B cell (primary cell): ENCODE measurements around the gene CLSTN2. TPM values are rescaled to one million over a fixed set of nuclear protein-coding genes. Genes with fewer than 3 reads are reported as not detected.

Experiments
- ATAC-seq: fragments of 200-7000 bp; cut with Tn5 transposase; one replicate; pipeline ENCODE4 v1.10.0; 2021; ENCODE audit warnings: low read depth, mild to moderate bottlenecking, moderate number of reproducible peaks, moderate library complexity
- CTCF ChIA-PET: fragments of 350-600 bp; sonication (Branson Sonifier 250); formaldehyde crosslinking; loops from one replicate; lab custom pipeline; 2021; ENCODE audit warnings: antibody characterized with exemption, inconsistent platforms; lab: Charles Lee
- POLR2A ChIA-PET: fragments of 350-600 bp; sonication (Branson Sonifier 250); formaldehyde crosslinking; loops from one replicate; lab custom pipeline; 2021; ENCODE audit warnings: antibody characterized with exemption; lab: Charles Lee
- DNase-seq: peaks from one replicate; pipeline ENCODE4 v3.0.0; 2013
- H2AFZ ChIP-seq: 2 replicates; pipeline ENCODE4 v1.6.1; 2012; ENCODE audit warnings: mild to moderate bottlenecking, low read depth, low read length; ENCODE audit not compliant: insufficient read depth, poor library complexity, severe bottlenecking
- H3K27ac ChIP-seq, 2 donors: 1 replicate in 1 of 2; 2 replicates in 1 of 2; pipeline ENCODE4 v1.5.1; 2012 to 2013; ENCODE audit warnings: low read length in 2 of 2, mild to moderate bottlenecking in 2 of 2, moderate library complexity in 1 of 2
- H3K27me3 ChIP-seq, 4 experiments: fragments of 200-600 bp in 1 of 4; sonication (generic) in 1 of 4; replicated peaks in 1 of 4; 1 replicate in 2 of 4; 2 replicates in 2 of 4; pipeline versions ENCODE4 v1.6.1 to v1.7.0; 2013 to 2016; ENCODE audit warnings: low read length in 3 of 4, mild to moderate bottlenecking in 2 of 4, mixed read lengths in 1 of 4, moderate library complexity in 1 of 4; ENCODE audit not compliant: insufficient read depth in 4 of 4, control insufficient read depth in 3 of 4; ENCODE audit errors: control extremely low read depth in 1 of 4
- H3K36me3 ChIP-seq, 2 experiments: replicated peaks in 1 of 2; 1 replicate in 1 of 2; 2 replicates in 1 of 2; pipeline versions ENCODE4 v1.6.1 to v1.7.1; 2013; ENCODE audit warnings: low read length in 1 of 2; ENCODE audit not compliant: insufficient read depth in 2 of 2, control insufficient read depth in 1 of 2; ENCODE audit errors: control extremely low read depth in 1 of 2, extremely low read depth in 1 of 2
- H3K4me1 ChIP-seq, 2 donors: fragments of 200-600 bp in 1 of 2; sonication (generic) in 1 of 2; 1 replicate in 1 of 2; 2 replicates in 1 of 2; pipeline versions ENCODE4 v1.5.1 to v1.6.1; 2013 to 2017; ENCODE audit warnings: low read length in 2 of 2; ENCODE audit not compliant: control insufficient read depth in 2 of 2, insufficient read depth in 2 of 2
- H3K4me2 ChIP-seq: replicated peaks from 2 replicates; pipeline ENCODE3; 2012; ENCODE audit warnings: mild to moderate bottlenecking, low read depth, low read length; ENCODE audit not compliant: poor library complexity, severe bottlenecking
- H3K4me3 ChIP-seq, 5 experiments: fragments of 200-600 bp in 1 of 5; sonication (generic) in 1 of 5; 1 replicate in 3 of 5; 2 replicates in 2 of 5; pipeline versions ENCODE4 v1.5.1 to v1.7.0; 2011 to 2016; ENCODE audit warnings: low read length in 4 of 5, mild to moderate bottlenecking in 4 of 5, low read depth in 2 of 5, control low read depth in 1 of 5, moderate library complexity in 1 of 5; ENCODE audit not compliant: insufficient read depth in 1 of 5; ENCODE audit errors: control extremely low read depth in 1 of 5, extremely low read depth in 1 of 5
- H3K79me2 ChIP-seq: fragments of 200-600 bp; sonication (generic); one replicate; pipeline ENCODE4 v1.6.0; 2016; ENCODE audit warnings: low read length; ENCODE audit not compliant: control insufficient read depth, insufficient read depth
- H3K9ac ChIP-seq: fragments of 200-600 bp; sonication (generic); 2 replicates; pipeline ENCODE4 v1.6.1; 2017; ENCODE audit warnings: mild to moderate bottlenecking, low read length, moderate library complexity
- H3K9me3 ChIP-seq, 3 donors: one replicate each; pipeline versions ENCODE4 v1.6.1 to v1.7.1; 2013; ENCODE audit warnings: low read length in 2 of 3; ENCODE audit not compliant: control insufficient read depth in 2 of 3, insufficient read depth in 1 of 3; ENCODE audit errors: control extremely low read depth in 1 of 3
- H4K20me1 ChIP-seq: 2 replicates; pipeline ENCODE4 v1.6.0; 2012; ENCODE audit warnings: mild to moderate bottlenecking, low read length; ENCODE audit not compliant: insufficient read depth, control insufficient read depth, poor library complexity, severe bottlenecking
- H3K27ac Mint-ChIP-seq: one replicate; pipeline ENCODE4 v1.8.0; 2021; ENCODE audit warnings: mixed read lengths
- H3K27me3 Mint-ChIP-seq: one replicate; pipeline ENCODE4 v1.8.0; 2021; ENCODE audit warnings: mixed read lengths
- H3K4me1 Mint-ChIP-seq: one replicate; pipeline ENCODE4 v1.8.0; 2021; ENCODE audit warnings: mixed read lengths
- H3K4me3 Mint-ChIP-seq: one replicate; pipeline ENCODE4 v1.8.0; 2021; ENCODE audit warnings: mixed read lengths
- H3K9me3 Mint-ChIP-seq: one replicate; pipeline ENCODE4 v1.8.0; 2022; ENCODE audit warnings: mixed read lengths; ENCODE audit not compliant: insufficient read depth
- CTCF ChIP-seq: fragments of 200-600 bp; IDR thresholded peaks from one replicate; pipeline ENCODE4 v1.8.0; 2022; ENCODE audit warnings: antibody characterized with exemption, mild to moderate bottlenecking
- EZH2 ChIP-seq: IDR thresholded peaks from 2 replicates; pipeline ENCODE4 v1.6.1; 2012; ENCODE audit warnings: borderline replicate concordance, low read depth, mild to moderate bottlenecking, moderate library complexity, low read length; ENCODE audit not compliant: insufficient read depth, poor library complexity, severe bottlenecking
- WGBS: methylation state at CpG from one replicate; pipeline ENCODE4 v1.1.5; 2013; ENCODE audit warnings: missing lambda C conversion rate; ENCODE audit not compliant: insufficient coverage; 5-methylcytosine and 5-hydroxymethylcytosine counted together
- intact Hi-C: fragments of 100-400 bp; cut with micrococcal nuclease; formaldehyde crosslinking; loops from one replicate; pipeline ENCODE4 v1.10.0; 2022
- polyA plus RNA-seq: library from polyadenylated mRNA; depleted of rRNA; stranded (reverse); fragments of >200 nt; gene quantifications from 2 replicates; pipeline ENCODE4 v1.2.3, GENCODE V29; 2012
- total RNA-seq, 2 donors: library from RNA; stranded (reverse); fragments of 120-200 nt in 1 of 2; gene quantifications; 1 replicate in 1 of 2; 2 replicates in 1 of 2; pipeline versions ENCODE4 v1.2.3 to v1.2.4, GENCODE V29; 2013 to 2022

CLSTN2 gene
- total and polyA plus RNA-seq, 2 donors (not counting 1 experiment from before 2014, with no cell fraction given) = not detected

GRCh38 chr3:140067487-140067886 lies 132.5 kb downstream of the CLSTN2 start:
- H3K9me3 Mint-ChIP-seq = no peaks in the 10 kb centered on the region

GRCh38 chr3:140068494-140069017 lies 133.6 kb downstream of the CLSTN2 start:
- no peak overlapping the region for H3K4me2 ChIP-seq
- DNase-seq (no peak), ATAC-seq (no peak)
- H3K79me2 ChIP-seq = no peaks in the 10 kb centered on the region
- intact Hi-C loops = no loop called here
- H3K4me3 ChIP-seq = no peak overlapping the region
- no peak overlapping the region for H3K27ac ChIP-seq
- peaks cover 0 to 5% (median 0%) of the 10 kb centered on the region in 4 experiments for H3K27me3 ChIP-seq
- Mint-ChIP-seq H3K27me3 (peaks cover 3% of the 10 kb centered on the region), H3K9me3 (no peaks in the 10 kb centered on the region), H3K27ac (no peak overlapping the region), H3K4me1 (no peaks in the 10 kb centered on the region), H3K4me3 (no peak overlapping the region)
- POLR2A ChIA-PET = no interaction called here
- no peaks in the 10 kb centered on the region for H3K36me3 ChIP-seq
- H3K9ac ChIP-seq = no peak overlapping the region
- peaks cover 0 to 3% (median 0%) of the 10 kb centered on the region in 3 donors for H3K9me3 ChIP-seq
- H2AFZ ChIP-seq = no peak overlapping the region
- no peaks in the 10 kb centered on the region for H3K4me1 ChIP-seq
- no peaks in the 10 kb centered on the region for H4K20me1 ChIP-seq
- no peak for TF ChIP-seq EZH2
- no peak for TF ChIP-seq CTCF
- CTCF ChIA-PET = no interaction called here

More at GRCh38 chr3:140067487-140067886, 132.5 kb downstream of the CLSTN2 start:
- Histone ChIP-seq H2AFZ (no peak overlapping the region), H3K9me3 (peaks cover 0 to 3% (median 0%) of the 10 kb centered on the region in 3 donors), H3K4me3 (no peak overlapping the region), H3K79me2 (no peaks in the 10 kb centered on the region), H3K9ac (no peak overlapping the region), H3K4me2 (no peak overlapping the region), H3K36me3 (no peaks in the 10 kb centered on the region), H3K4me1 (no peaks in the 10 kb centered on the region), H3K27me3 (peaks cover 0 to 5% (median 0%) of the 10 kb centered on the region in 4 experiments), H4K20me1 (no peaks in the 10 kb centered on the region), H3K27ac (no peak overlapping the region)
- no peak overlapping the region for H3K4me3 Mint-ChIP-seq
- TF ChIP-seq EZH2 (no peak), CTCF (no peak)
- no peaks in the 10 kb centered on the region for H3K4me1 Mint-ChIP-seq
- POLR2A ChIA-PET = no interaction called here
- CTCF ChIA-PET = no interaction called here
- no CpG with 5 or more reads among the region's 3 CpGs for WGBS
- no peak for ATAC-seq
- peaks cover 3% of the 10 kb centered on the region for H3K27me3 Mint-ChIP-seq
- no peak for DNase-seq
- no peak overlapping the region for H3K27ac Mint-ChIP-seq
- intact Hi-C loops = no loop called here
